Fibroblast of villous mesenchyme (primary cell): ENCODE data around the gene TPCN2. TPM values are rescaled to one million over a fixed set of nuclear protein-coding genes. Genes with fewer than 3 reads are reported as not detected.

Source experiments
- DNase-seq: peaks from one replicate; pipeline ENCODE4 v3.0.0-alpha.2; 2010; ENCODE audit warnings: low read depth
- H3K4me3 ChIP-seq: 2 replicates; pipeline ENCODE4 v1.5.1; 2011; ENCODE audit warnings: low read depth, mild to moderate bottlenecking, low read length
- total RNA-seq: library from RNA; depleted of rRNA; stranded (reverse); fragments of >200 nt; gene quantifications from 2 replicates; pipeline ENCODE4 v1.2.3, GENCODE V29; 2012
- TF ChIP-seq, protein P1 (sequence below): IDR thresholded peaks from 2 replicates; pipeline ENCODE4 v1.5.1; 2012; ENCODE audit warnings: low read depth, mild to moderate bottlenecking, low read length; ENCODE audit not compliant: insufficient read depth

Gene TPCN2
- total RNA-seq, 1 donor: 10.4 TPM

DNA sequence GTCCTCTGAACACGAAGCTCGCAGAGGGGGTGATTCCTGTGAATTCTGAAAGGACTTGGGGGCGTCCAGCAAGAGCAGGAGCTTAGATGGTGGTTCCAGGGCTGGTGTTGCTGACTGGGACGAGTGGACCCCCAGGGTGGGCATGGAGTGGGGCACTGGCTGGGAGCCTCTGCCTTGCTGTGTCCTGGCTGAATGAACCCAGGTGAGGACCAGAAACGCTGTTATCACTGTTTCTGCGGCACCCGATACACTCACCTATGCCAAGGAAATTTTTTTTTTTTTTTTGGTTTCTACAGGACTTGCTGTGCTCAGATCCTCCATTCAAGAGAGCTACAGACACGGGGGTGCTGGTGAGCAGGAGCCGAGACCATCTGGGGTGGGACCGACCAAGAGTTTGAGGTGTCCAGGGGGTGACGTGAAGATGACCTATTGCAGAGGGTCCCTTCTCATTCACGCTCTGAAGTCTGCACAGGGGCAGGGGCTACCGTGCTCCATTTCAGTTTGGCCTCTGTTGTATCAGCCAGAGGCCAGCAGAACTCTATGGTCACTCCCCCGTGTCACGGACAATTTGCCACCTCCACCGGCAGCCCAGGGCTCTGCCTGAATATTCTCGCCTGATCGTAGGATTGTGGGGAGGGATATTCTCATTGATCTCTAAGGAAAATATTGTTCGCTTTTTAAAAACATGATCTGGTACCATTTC lies 110.6 kb downstream of the TPCN2 start:
- TF ChIP-seq, protein P1, sequence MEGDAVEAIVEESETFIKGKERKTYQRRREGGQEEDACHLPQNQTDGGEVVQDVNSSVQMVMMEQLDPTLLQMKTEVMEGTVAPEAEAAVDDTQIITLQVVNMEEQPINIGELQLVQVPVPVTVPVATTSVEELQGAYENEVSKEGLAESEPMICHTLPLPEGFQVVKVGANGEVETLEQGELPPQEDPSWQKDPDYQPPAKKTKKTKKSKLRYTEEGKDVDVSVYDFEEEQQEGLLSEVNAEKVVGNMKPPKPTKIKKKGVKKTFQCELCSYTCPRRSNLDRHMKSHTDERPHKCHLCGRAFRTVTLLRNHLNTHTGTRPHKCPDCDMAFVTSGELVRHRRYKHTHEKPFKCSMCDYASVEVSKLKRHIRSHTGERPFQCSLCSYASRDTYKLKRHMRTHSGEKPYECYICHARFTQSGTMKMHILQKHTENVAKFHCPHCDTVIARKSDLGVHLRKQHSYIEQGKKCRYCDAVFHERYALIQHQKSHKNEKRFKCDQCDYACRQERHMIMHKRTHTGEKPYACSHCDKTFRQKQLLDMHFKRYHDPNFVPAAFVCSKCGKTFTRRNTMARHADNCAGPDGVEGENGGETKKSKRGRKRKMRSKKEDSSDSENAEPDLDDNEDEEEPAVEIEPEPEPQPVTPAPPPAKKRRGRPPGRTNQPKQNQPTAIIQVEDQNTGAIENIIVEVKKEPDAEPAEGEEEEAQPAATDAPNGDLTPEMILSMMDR: no peak
- H3K4me3 ChIP-seq: no peak overlapping the region
- DNase-seq: no peak

DNA sequence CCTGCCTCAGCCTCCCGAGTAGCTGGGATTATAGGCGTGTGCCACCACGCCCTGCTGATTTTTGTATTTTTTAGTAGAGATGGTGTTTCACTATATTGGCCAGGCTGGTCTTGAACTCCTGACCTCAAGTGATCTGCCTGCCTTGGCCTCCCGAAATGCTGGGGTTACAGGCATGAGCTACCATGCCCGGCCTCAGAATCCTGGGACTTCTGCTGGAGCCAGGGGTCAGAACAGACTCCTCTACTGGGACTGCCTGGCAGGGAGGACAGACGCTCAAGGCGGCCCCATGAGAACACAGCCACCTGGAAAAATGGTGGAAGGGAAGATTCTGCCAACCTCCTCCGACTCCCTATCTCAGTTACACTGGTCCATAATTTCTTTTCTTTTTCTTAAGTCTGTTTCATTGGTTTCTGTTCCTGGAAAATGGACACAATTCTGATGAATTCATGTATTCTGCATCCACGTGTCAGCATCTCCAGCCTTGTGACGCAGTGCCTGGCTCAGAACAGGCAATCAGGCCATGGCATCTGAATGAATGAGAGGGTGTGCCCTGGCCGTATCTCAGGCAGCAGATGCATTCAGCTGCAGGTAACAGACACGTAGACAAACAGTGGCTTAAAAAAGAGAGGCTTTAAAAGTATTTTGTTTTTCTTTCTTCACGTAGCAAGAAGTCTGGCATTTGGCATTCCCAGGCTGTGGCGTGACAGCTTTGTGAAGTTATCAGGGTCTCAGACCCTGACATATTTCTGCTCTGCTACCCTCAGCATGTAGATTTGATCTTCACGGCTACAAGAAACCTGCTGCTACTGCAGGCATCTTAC lies 111.8 kb downstream of the TPCN2 start:
- TF ChIP-seq, protein P1: no peak
- no peak for DNase-seq
- H3K4me3 ChIP-seq: no peak overlapping the region

DNA sequence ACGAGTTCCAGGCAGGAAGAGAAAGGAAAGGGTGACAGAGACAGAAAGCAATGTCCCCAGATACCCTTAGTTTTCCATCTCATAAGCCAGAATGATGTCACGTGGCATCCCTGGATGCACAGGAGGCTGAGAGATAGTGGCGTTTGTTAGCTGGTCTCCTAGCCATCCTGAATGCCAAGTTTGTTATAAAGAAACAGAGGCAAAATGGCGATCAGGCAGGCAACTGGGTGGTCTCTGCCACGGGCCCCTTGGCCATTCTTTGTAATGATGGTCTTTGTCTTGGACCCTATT lies 112.3 kb downstream of the TPCN2 start:
- DNase-seq: no peak
- TF ChIP-seq, protein P1: no peak
- no peak overlapping the region for H3K4me3 ChIP-seq

DNA sequence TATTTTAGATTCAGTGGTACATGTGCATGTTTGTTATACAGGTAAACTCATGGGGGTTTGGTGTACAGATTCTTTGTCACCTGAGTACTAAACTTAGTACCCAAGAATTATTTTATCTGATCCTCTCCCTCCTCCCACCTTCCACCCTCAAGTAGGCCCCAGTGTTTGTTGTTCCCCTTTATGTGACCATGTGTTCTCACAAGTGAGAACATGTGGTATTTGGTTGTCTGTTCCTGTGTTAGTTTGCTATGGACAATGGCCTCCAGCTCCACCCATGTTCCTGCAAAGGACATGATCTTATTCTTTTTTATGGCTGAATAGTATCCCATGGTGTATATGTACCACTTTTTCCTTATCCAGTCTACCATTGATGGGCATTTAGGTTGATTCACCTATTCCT lies 113.8 kb downstream of the TPCN2 start:
- no peak for DNase-seq
- TF ChIP-seq, protein P1: no peak

DNA sequence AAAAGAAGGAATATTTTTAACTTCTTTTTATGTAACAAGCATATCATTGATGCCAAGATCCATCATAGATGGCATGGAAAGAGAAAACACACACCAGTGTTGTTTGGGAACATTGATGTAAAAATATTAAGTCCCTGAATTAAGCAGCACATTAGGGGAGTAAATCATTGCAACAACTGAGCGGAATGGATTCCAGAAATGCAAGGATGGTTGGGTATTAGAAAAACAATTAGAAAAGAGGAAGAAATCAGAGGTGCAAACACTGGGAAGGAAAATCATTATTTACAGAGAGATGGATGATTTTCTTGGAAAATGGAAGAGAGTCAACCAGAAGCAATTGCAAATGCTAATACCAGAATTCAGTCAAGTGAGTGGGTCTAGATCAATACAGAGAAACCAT lies 115.1 kb downstream of the TPCN2 start:
- DNase-seq: no peak
- TF ChIP-seq, protein P1: no peak
- H3K4me3 ChIP-seq: no peak overlapping the region

More for the DNA sequence above, 113.8 kb downstream of the TPCN2 start:
- H3K4me3 ChIP-seq: no peak overlapping the region

DNA sequence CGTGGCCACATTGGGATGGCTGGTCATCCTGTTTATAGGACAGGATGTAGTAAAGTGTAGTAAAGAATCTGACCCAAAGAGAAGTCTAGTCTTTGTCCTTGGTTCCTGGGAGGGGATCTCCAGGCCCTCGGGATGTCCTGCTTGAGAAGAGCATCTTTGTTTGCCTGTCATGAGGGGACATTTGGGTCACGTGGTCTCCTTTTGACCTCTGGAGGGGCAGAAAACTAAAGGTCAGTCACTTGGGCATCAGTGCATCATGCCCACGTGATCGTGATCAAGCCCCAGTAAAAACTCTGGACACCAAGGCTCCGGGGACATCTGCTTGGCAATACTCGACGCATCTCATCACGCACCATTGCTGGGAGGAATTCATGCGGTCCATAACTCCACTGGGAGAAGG lies 116.1 kb downstream of the TPCN2 start:
- DNase-seq: no peak
- H3K4me3 ChIP-seq: no peak overlapping the region
- TF ChIP-seq, protein P1: no peak
